ENCODE data around the gene ANKRD12.

Gene ANKRD12

DNA sequence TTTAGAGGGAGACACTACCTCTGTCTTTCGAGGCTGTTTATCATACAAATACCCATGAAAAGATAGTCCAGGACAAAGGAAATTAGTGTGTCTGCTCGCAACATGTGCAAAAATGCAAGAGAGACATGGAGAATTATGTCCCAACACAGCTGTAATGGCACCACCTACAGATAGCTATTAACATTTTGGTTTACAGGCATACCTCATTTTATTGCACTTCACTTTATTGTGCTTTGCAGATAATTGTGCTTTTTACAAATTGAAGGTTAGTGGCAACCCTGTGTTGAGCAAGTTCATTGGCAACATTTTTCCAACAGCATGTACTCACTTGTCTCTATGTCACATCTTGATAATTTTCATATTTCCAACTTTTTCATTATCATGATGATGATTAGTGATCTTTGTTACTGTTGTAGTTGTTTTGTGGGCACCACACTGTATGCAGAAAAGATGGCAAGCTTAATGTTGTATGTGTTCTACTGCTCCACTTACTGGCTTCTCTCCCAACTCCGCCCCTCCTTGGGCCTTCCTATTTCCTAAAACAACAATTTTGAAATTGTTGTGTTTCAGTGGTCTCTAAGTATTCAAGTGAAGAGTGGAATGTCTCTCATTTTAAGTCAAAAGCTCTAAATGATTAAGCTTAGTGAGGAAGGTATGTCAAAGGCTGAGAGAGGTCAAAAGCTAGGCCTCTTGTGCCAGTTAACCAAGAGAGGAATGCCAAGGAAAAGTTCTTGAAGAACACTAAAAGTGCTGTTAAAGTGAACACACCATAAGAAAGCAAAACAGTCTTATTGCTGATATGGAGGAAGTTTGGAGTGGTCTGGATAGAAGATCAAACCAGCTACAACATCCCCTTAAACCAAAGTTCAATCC, 52.0 kb downstream of the ANKRD12 start:
- no peak for DNase-seq

DNA sequence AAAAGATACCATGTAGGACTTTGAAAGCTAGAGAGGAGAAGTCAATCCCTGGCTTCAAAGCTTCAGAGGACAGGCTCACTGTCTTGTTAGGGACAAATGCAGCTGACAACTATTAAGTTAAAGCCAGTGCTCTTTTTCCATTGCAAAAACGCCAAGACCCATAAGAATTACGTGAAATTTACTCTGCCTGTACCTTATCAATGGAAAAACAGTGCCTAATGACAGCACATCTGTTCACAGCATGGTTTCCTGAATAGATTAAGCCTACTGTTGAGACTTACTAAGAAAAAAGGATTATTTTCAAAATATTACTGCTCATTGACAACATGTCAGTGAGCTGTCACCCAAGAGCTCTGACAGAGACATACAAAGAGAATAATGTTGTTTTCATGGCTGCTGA, 52.9 kb downstream of the ANKRD12 start:
- no peak for DNase-seq

DNA sequence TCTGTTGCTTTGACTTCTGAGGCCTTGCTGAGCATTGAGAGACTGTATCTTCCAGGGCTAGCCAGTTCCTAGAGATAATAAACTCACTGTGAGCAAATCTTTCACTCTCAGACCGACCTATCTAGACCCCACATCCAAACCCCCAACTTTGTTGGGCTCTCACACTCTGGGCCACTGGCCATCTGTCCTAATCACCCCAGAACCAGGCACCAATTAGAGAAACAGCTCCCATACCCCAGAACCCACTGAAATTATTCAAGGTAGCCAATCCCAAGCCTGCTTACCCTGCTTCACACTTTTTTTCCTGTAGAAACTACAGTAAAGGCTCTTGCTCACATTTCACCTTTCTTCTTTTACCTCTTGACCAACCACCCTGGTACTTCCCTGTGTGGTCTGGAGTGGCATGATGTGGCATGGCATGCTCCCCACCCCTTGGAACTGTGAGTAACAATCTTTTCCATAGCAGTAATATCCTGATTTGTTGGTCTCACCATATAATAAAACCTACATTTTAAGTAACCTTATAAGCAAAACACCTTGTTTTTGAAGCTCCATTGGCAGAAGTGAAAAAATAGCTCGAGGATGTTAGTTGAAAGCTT, 55.2 kb downstream of the ANKRD12 start:
- no peak for DNase-seq

DNA sequence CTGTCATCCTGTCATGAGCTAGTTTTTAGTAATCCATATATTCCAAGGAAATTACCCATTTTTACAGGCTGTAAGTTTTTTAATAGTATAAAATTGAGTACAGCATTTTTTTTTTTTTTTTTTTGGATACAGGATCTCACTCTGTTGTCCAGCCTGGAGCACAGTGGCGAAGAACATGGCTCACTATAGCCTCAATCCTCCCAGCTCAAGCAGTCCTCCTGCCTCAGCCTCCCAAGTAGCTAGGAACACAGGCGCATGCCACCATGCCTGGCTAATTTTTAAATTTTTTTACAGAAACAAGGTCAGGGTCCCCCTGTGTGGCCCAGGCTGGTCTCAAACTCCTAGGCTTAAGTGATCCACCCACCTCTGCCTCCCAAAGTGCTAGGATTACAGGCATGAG, 56.5 kb downstream of the ANKRD12 start:
- no peak for DNase-seq

DNA sequence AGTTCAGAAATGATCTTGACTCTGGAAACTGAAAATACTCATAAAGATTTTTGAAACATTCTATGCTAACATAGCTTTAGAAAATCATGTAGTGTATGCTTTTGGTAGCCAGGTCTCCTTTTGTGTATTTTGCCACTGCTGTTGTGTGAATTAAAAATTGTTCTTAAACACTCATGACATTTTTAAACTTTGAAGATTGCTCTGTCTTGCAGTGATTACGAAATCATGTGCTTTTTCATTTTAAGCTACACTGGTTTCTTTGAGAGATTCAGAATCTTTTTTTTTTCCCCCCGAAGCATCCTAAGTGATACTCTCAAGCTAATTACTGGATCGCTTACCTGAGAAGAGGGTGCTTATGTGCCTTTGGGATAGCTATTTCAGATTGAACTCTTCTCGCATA, 60.0 kb downstream of the ANKRD12 start:
- no peak for DNase-seq

DNA sequence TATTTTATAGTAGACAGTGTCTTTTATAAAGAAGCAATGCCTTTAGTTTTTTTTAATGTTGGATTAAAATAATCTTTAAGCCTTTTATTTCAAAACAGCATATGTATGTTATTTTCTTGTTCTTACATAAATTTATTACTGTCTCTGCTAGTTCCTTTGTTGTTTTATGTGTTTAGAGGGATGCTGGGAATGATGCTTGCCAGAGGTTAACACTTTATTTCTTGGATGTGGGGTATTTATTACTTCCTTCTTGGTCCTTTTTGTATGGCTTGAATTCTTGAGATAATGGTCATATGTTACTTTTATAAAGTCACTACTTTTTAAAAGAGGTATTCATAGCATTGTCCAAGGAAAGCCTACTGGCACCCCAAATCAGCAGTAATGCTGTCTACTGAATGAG, 63.1 kb downstream of the ANKRD12 start:
- no peak for DNase-seq

DNA sequence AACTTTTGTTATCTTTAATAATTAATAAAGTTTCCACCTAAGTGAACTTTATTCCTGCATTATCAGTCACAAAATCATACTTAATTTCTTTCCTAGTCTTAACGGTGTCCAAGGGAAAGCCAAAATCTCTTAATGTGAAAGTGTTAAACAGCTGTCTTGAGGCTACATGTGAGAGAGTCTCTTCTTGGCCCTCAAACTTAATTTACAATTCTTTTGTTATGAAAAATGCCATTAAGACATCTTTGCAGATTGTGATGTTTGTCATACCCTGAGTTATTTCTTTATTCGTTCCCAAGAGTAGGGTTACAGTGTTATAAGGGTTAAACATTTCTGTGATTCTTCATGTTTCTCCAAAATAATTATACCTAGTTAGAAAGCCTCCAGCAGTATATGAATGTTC, 64.6 kb downstream of the ANKRD12 start:
- no peak for DNase-seq

DNA sequence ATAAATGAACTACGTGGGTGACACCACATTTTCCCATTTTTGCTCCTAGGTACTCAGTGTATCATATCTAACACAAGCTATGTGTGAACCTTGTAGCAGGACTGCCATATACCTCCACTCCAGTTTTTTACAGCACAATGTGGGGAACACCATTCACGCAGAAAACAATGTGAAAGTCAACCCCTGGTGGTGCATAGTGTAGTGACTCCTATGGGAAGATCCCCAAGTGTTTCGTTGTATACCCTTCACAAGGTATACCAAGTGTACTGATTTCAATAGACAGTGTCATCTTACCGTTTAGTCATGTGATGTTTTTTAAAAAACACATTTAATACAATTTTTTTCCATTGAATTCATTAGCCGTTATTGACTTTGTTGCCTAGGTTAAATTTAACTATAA, 68.1 kb downstream of the ANKRD12 start:
- no peak for DNase-seq

DNA sequence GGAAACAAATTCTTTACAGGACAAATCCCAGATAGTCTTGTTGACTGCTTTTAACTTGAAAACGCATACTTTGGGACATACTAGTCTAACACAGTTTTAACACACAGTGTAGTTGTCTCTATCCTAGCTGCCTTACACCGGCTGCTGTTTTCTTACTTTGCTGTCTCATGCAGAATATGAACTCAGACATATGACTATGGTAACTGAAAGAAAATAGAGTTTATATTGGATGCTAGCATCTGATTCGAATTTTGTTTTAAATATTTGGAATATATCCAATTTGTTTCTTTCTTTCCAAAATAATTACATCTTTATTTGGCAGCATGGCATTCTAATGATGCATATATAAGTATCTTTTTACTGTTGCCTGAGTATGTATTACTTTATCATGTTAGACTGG, 69.8 kb downstream of the ANKRD12 start:
- DNase-seq = no peak

DNA sequence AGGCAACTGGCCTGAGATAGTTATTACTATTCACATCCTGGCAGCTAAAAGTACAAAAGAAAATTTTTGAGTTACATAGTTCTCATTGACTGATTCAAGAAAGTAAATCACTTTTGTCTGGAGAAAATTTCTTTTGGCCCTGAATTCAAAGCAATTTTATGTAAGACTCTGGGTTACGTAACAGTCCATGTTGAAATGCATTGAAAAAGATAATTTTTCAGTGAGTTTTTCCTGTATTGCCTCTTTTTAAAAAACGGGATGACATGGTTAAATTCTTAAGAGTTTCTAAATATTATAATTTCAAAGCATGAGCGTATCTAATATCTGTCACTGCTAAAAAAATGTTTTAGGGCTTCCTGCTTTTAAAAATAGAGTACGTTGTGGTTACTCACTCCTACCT, 72.7 kb downstream of the ANKRD12 start:
- no peak for DNase-seq

DNA sequence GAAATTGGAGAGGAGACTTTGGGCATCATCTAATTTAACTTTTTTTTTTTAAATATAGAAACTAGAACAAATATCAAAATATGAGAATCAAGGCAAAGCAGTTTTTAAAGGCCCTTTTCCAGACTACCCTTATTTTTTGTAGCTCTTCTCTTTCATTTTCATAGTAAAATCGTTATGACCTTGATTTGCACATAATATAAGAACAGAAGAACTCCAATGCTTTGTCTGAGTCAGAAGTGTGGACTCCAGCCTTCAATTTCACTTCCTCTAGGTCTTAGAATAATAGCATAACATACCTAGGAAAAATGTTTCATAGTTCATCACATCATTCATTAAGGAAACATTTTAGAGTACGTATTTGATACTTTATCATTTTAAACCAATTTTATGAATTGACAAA, 74.4 kb downstream of the ANKRD12 start:
- peak; percentile 10 for DNase-seq

DNA sequence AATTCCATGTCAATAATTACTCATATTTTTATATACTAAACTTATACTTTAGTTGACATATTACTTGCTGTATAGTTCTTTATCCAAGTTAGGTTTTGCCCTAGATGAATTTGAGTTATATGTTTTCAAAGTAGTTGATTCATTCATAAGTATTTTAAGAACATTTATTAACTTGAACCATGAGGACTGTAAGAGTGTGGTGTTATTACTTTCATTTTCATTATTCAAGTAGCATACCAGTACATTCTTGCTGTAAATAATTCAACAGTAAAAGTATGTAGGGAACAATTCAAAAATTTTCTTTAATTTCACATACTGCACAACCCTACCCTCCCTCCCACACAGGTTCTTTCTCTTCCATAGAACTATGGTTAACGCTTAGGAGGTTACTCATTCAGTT, 75.4 kb downstream of the ANKRD12 start:
- no peak for DNase-seq

DNA sequence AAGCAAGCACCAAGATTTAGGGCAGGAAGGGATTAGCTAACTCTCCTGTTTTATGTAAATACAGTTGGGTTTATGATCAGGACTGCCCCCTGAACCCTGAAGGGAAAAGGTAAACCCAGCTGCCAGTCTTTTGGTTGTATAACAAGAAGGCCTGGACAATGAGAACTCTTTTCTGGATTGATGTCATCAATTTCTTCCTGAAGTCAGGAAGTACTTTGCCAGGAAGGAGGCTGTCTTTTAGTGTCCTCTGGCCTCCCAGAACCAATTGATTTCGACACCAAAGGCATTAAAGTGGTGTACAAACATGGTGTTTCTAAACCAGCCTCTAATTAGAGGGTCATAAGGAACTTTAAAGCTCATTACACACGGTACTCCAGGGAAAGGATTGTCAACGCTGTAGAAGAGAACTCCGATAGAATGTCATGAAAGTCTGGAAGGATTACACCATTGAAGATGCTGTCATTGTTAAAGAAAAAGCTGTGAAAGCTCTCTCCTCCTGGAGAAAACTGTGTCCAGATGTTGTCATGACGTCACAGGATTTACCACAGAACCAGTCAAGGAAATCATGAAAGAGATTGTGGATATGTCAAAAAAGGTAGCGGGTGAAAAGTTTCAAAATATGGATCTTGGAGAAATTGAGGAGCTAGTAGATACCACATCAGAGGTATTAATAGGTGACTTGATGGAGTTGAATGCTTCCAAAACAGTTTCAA, 78.8 kb downstream of the ANKRD12 start:
- DNase-seq = no peak

DNA sequence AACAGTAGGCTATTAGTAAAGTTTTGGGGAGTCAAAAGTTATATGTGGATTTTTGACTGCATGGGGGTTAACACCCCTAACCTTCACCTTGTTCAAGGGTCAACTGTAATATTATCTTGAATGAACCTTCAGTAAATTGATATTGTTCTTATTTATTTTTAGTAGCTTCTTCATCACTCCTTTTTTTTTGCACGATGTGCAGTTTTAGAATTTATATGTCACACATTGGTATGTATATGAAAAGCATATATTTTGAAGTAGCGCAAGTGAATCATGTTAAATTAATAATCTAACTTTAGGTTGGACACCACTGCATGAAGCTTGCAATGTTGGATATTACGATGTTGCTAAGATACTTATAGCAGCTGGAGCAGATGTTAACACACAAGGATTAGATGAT, 79.9 kb downstream of the ANKRD12 start:
- no peak for DNase-seq

DNA sequence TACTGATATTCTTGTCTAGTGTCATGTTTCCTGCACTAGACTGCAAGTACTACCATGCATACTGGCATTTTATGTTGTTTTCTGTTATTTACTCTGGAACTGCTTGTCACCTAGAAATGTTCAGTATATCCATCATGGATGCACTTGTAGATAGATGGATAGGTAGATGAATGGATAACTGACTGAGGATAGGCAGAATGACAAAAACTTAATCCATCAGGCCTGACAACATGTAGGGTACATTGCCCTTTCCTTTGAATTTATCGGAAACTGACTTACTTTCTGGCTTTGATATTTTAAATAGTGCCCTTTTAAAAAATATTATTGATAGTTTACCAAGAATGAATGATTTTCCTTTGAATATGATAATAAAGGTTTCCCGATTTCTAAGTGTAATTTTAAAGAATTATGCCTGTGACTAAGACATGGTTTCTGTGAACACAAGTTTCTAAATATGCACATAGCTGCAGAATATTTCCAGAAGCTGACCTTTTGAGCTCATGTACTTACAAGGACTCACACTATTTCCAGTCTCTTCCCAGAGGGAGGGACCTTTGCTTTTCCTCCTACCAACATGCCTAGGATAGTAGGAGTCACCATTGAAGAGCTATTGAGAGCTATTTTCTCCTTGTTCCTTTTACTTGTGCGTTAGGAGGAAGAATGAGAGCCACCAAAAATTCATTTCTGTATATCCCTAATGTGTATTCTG, 81.3 kb downstream of the ANKRD12 start:
- DNase-seq = no peak

DNA sequence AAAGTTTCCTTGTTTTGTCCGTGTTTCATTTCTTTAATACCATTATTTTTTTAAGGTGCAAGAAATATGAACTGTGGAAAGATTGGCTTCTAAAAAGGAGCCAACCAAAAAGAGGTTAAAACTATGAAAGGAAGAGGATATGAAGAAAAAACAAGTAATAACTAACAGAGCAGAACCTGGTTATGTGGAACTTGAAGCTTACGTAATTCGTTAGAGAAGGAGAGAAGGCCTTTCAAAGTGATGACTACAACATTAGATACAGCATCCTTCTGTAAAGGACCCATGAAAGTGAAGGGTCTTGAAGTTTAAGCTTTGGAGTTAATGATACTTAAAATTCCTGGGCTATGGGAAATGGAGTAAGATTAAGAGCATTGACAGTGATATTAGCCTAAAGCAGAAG, 84.5 kb downstream of the ANKRD12 start:
- DNase-seq = no peak

DNA sequence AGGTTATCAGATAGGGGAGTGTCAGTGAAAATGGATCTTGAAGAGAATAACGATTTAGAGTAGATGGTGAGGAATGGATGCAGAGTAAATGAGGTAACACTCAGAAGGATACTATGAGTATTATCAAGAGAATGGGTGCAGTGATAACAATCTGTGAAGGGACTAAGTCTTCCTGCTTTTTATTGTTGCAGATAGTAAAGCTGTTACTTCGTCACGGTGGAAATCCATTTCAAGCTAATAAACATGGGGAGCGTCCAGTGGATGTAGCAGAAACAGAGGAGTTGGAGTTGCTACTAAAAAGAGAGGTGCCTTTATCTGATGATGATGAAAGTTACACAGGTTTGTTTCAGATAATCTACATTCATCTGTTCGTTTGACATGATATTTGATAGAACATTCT, 85.1 kb downstream of the ANKRD12 start:
- DNase-seq = no peak

DNA sequence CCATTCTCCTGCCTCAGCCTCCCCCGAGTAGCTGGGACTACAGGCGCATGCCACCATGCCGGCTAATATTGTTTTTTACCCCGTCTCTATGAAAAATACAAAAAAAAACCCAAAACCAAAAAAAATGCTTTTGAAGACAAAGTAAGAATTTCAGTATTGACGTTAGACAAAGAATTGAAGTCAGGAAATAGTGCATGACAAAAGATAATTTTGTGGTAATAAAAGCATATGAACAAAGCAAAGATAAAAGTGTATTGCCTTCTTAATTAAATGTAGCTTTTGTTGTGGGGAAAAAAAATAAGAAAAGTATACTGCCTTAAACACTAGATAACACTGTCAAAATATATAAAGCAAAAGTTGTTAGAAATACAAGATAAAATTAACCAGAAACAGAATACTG, 86.8 kb downstream of the ANKRD12 start:
- DNase-seq = no peak

DNA sequence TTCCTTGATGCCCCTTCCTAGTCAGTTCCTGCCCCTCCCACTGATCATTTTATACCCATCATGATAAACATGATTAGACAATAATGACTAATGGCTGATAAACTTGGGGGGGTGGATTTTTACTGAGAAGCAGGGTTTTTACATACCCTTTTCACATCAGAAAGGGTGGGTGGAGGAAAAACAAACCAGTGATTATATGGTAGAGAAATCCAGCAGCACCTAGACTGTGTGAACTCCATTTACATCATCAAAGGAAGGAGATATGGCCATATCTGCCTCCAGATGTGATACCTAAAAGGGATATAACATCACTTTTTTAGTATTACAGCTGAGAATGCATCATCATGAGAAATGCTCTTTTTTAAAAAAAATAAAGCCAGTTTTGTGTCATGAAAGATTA, 89.9 kb downstream of the ANKRD12 start:
- no peak for DNase-seq

DNA sequence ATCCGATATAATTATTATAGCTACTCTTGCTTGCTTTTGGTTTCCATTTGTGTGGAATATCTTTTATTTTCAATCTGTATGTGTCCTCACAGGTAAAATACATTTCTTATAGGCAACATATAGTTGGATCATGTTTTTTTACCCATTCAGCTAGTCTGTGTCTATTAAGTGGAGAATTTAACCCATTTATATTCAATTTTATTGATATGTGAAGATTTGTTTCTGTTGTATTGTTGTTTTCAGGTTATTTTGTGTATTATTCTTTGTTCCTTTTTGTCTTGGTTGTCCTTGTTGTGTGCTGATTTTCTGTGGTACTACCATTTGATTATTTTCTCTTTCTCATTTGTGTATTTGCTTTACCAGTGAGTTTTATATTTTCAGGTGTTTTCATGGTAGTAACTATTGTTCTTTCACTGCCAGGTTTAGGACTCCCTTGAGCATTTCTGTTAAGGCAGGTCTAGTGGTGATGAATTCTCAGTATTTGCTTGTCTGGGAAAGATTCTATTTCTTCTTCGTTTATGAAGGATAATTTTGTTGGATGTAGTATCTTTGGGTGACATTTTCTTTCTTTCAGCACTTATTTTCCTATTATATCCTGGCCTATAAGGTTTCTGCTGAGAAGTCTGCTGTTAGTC, 95.4 kb downstream of the ANKRD12 start:
- DNase-seq = no peak

DNA sequence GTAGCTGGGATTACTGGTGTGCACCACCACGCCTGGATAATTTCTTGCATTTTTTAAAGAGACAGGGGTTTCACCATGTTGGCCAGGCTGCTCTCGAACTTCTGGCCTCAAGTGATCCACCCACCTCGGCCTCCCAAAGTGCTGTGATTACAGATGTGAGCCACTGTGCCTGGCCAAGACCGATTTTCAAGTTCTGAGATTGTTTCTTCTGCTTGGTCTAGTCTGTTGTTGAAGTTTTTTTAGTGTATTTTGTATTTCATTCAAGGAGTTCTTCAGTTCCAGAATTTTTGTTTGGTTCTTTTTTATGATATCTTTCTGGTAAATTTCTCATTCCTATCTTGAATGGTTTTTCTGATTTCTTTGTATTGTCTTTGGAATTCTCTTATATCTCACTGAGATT, 96.4 kb downstream of the ANKRD12 start:
- DNase-seq = no peak

DNA sequence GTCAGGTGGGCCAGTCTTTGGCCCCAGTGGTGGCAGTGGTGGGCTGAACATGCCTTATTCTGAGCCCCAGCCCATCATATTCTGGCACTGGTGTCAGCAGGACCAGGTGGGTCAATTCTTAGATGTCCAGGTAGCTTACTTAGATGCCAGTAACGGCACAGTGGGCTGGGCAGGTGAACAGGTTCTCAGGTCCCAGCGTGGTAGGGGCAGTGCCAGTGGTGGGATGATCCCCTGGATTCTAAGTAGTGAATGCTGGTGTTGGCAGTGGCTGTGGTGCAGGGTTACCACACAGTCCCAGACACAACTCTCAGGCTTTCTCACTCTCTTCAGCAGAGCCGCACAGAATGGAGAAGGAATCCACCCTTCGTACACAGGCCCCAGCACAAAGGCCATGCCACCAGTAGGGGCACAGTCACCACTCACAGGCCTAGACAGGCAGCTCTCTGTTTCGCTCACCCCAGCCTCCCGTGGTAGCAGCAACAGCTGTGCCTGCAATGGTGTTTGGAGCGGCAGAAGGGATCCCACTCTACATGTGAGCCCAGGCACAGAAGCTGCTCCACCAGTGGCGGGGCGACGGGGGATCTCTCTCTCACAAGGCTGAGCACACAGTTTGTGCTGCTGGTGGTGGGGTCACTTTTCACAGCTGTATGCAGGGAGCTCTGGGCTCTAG, 97.3 kb downstream of the ANKRD12 start:
- no peak for DNase-seq

Measured in EL (cell line).